Endothelial cell of umbilical vein (primary cell): Measurements from ENCODE around the gene BRME1. TPM values are rescaled to one million over a fixed set of nuclear protein-coding genes. Genes with fewer than 3 reads are reported as not detected.

ENCODE experiments used
- BruUV-seq: library from RNA; stranded (reverse); fragments of 400-500 nt; replicated peaks from 2 replicates; lab custom pipeline; 2021; lab: Mats Ljungman, UMichigan
- CTCF ChIA-PET: fragments of 300-600, 350-600 bp; sonication (Branson Sonifier 250); formaldehyde crosslinking; loops from one replicate; lab custom pipeline; 2021; ENCODE audit warnings: antibody characterized with exemption, inconsistent platforms; lab: Charles Lee
- POLR2A ChIA-PET: fragments of 300-600, 350-600 bp; sonication (Branson Sonifier 250); formaldehyde crosslinking; loops from one replicate; lab custom pipeline; 2021; ENCODE audit warnings: antibody characterized with exemption, inconsistent platforms; lab: Charles Lee
- DNase-seq: peaks from one replicate; pipeline ENCODE4 v3.0.0-alpha.2; 2011; ENCODE audit warnings: low read depth, low spot score
- FAIRE-seq: peaks from 2 replicates; lab custom pipeline; 2011; peaks lifted over from hg19 to GRCh38; lab: Jason Lieb, UNC
- H2AFZ ChIP-seq: 2 replicates; pipeline ENCODE4 v1.6.0; 2012; ENCODE audit warnings: low read depth, low read length, control low read depth, inconsistent platforms
- H3K27ac ChIP-seq: 2 replicates; pipeline ENCODE4 v1.5.1; 2011; ENCODE audit warnings: low read depth, mild to moderate bottlenecking, control low read depth, low read length, moderate library complexity; ENCODE audit not compliant: insufficient read depth
- H3K27me3 ChIP-seq, 2 experiments: 2 replicates each; pipeline versions ENCODE4 v1.6.0 to v1.6.1; 2011; ENCODE audit warnings: low read length in 2 of 2, mixed read lengths in 1 of 2; ENCODE audit not compliant: control insufficient read depth in 2 of 2, insufficient read depth in 2 of 2
- H3K36me3 ChIP-seq, 2 experiments: 2 replicates in 1 of 2; 3 replicates in 1 of 2; pipeline ENCODE4 v1.5.1; 2011; ENCODE audit warnings: low read length in 2 of 2, mild to moderate bottlenecking in 1 of 2, moderate library complexity in 1 of 2; ENCODE audit not compliant: control insufficient read depth in 2 of 2, insufficient read depth in 2 of 2; ENCODE audit errors: extremely low read depth in 1 of 2
- H3K4me1 ChIP-seq: 3 replicates; pipeline ENCODE4 v1.5.1; 2011; ENCODE audit warnings: mild to moderate bottlenecking, low read length; ENCODE audit not compliant: control insufficient read depth, insufficient read depth; ENCODE audit errors: extremely low read depth
- H3K4me2 ChIP-seq: 2 replicates; pipeline ENCODE4 v1.6.1; 2011; ENCODE audit warnings: low read length, control low read depth, mixed read lengths; ENCODE audit not compliant: insufficient read depth
- H3K4me3 ChIP-seq, 3 experiments: fragments of 200-600 bp in 1 of 3; sonication (generic), shearing (Covaris generic) in 1 of 3; replicated peaks in 1 of 3; 2 replicates each; pipeline ENCODE4 v1.5.1; 2011 to 2016; ENCODE audit warnings: control low read depth in 3 of 3, low read length in 3 of 3, mild to moderate bottlenecking in 2 of 3, inconsistent platforms in 1 of 3, low read depth in 1 of 3, moderate library complexity in 1 of 3; ENCODE audit not compliant: insufficient read depth in 1 of 3
- H3K79me2 ChIP-seq: 2 replicates; pipeline ENCODE4 v1.6.0; 2012; ENCODE audit warnings: low read length, inconsistent platforms; ENCODE audit not compliant: control insufficient read depth, insufficient read depth
- H3K9ac ChIP-seq: replicated peaks from 2 replicates; pipeline ENCODE3; 2011; ENCODE audit warnings: low read length, control low read depth; ENCODE audit not compliant: insufficient read depth; ENCODE audit errors: extremely low read depth
- H3K9me1 ChIP-seq: replicated peaks from 3 replicates; pipeline ENCODE4 v1.6.0; 2011; ENCODE audit warnings: mild to moderate bottlenecking, low read length; ENCODE audit not compliant: control insufficient read depth, insufficient read depth; ENCODE audit errors: extremely low read depth
- H3K9me3 ChIP-seq: replicated peaks from 2 replicates; pipeline ENCODE4 v1.5.1; 2012; ENCODE audit warnings: low read length, inconsistent platforms; ENCODE audit not compliant: control insufficient read depth, insufficient read depth
- H4K20me1 ChIP-seq: replicated peaks from 2 replicates; pipeline ENCODE3; 2011; ENCODE audit warnings: mild to moderate bottlenecking, low read length; ENCODE audit not compliant: control insufficient read depth, insufficient read depth; ENCODE audit errors: extremely low read depth
- CTCF ChIP-seq, 2 donors: IDR thresholded peaks; 1 replicate in 1 of 2; 2 replicates in 1 of 2; pipeline ENCODE4 v1.5.1; 2011; ENCODE audit warnings: low read length in 2 of 2, mild to moderate bottlenecking in 2 of 2, moderate library complexity in 2 of 2, control low read depth in 1 of 2, inconsistent platforms in 1 of 2, low read depth in 1 of 2; ENCODE audit not compliant: insufficient read depth in 1 of 2; ENCODE audit errors: extremely low read depth in 1 of 2
- EZH2 ChIP-seq: IDR thresholded peaks from 2 replicates; pipeline ENCODE4 v1.6.1; 2012; ENCODE audit warnings: borderline replicate concordance, low read depth, mild to moderate bottlenecking, moderate library complexity, low read length, inconsistent platforms; ENCODE audit not compliant: severe bottlenecking
- FOS ChIP-seq: IDR thresholded peaks from 2 replicates; pipeline ENCODE4 v1.6.1; 2011; ENCODE audit warnings: mild to moderate bottlenecking, low read length, moderate library complexity, borderline replicate concordance; ENCODE audit not compliant: insufficient read depth
- GATA2 ChIP-seq: IDR thresholded peaks from 2 replicates; pipeline ENCODE4 v1.7.0; 2011; ENCODE audit warnings: low read depth, mild to moderate bottlenecking, moderate library complexity, mixed read lengths, low read length; ENCODE audit not compliant: insufficient read length, insufficient read depth
- POLR2A ChIP-seq: IDR thresholded peaks from 2 replicates; pipeline ENCODE4 v1.6.1; 2012; ENCODE audit warnings: low read depth, mild to moderate bottlenecking, control low read depth, low read length
- dilution Hi-C: fragments of 300-500 bp; cut with MboI; formaldehyde crosslinking; loops from one replicate; pipeline ENCODE4 v1.15.0; 2019; ENCODE audit warnings: low sequenced_read_pairs; ENCODE audit not compliant: extremely low pct_ligation_motif_present
- intact Hi-C: fragments of 100-400 bp; cut with micrococcal nuclease; formaldehyde crosslinking; loops from one replicate; pipeline ENCODE4 v1.10.0; 2022
- polyA plus RNA-seq, 4 experiments: library from polyadenylated mRNA; depleted of rRNA in 3 of 4; stranded (reverse) in 3 of 4; unstranded in 1 of 4; fragments of >200 nt; gene quantifications; 2 replicates each; pipeline versions ENCODE4 v1.2.1 to v1.2.3, GENCODE V29; 2011 to 2012; ENCODE audit warnings: missing spikeins in 1 of 4
- total RNA-seq: library from RNA; stranded (reverse); gene quantifications from 2 replicates; pipeline ENCODE4 v1.2.3, GENCODE V29; 2021

BRME1 gene
- total and polyA plus RNA-seq, 2 donors (not counting 3 experiments of a cell fraction or from before 2014, with no cell fraction given) = 0.69 to 2.5 TPM

GRCh38 chr19:13860679-13861391 lies 45.1 kb downstream of the BRME1 start:
- intact Hi-C loops (no loop called here), dilution Hi-C loops (no loop called here)
- no TSS peak for BruUV-seq
- H3K79me2 ChIP-seq = no peaks in the 10 kb centered on the region
- no peak for TF ChIP-seq POLR2A
- no peak for TF ChIP-seq FOS
- TF ChIP-seq GATA2 = no peak
- no peak for TF ChIP-seq EZH2
- no peak overlapping the region for H3K4me2 ChIP-seq
- no peaks in the 10 kb centered on the region for H3K27me3 ChIP-seq
- peak overlapping the region; percentile 99 for H3K27ac ChIP-seq
- H3K9me3 ChIP-seq = no peaks in the 10 kb centered on the region
- no peaks in the 10 kb centered on the region for H3K9me1 ChIP-seq
- H3K4me3 ChIP-seq = no peak overlapping the region
- H4K20me1 ChIP-seq = no peaks in the 10 kb centered on the region
- no peak overlapping the region for H3K9ac ChIP-seq
- no peak for DNase-seq
- no peak for FAIRE-seq
- POLR2A ChIA-PET = interaction anchor here (1.8 to 2.0 kb wide), 2 partner anchors 21 to 24 kb away, joined by 16 to 25 read pairs; no protein-coding TSS in a partner anchor
- H3K4me1 ChIP-seq = peaks cover 11% of the 10 kb centered on the region
- no peaks in the 10 kb centered on the region for H3K36me3 ChIP-seq
- no peak overlapping the region for H2AFZ ChIP-seq
- CTCF ChIA-PET = interaction anchor here (0.9 to 6.1 kb wide), 12 partner anchors 8 to 212 kb away, joined by 3 to 77 read pairs (median 18); partner anchors contain the start of genes C19orf53, MISP3 and ZSWIM4

- BruUV-seq = no TSS peak
Measured at GRCh38 chr19:13859361-13859880, 46.5 kb downstream of the BRME1 start.

More at GRCh38 chr19:13859361-13859880, 46.5 kb downstream of the BRME1 start:
- no peaks in the 10 kb centered on the region for H3K9me1 ChIP-seq
- H3K4me1 ChIP-seq = peaks cover 11% of the 10 kb centered on the region
- H3K27ac ChIP-seq = no peak overlapping the region
- H4K20me1 ChIP-seq = no peaks in the 10 kb centered on the region
- H2AFZ ChIP-seq = no peak overlapping the region
- H3K4me2 ChIP-seq = no peak overlapping the region
- no peak overlapping the region for H3K9ac ChIP-seq
- FAIRE-seq (no peak), DNase-seq (peak; percentile 64)
- H3K36me3 ChIP-seq = no peaks in the 10 kb centered on the region
- H3K9me3 ChIP-seq = no peaks in the 10 kb centered on the region
- H3K4me3 ChIP-seq = no peak overlapping the region
- TF ChIP-seq FOS = no peak
- peak in 1 of 2 donors; percentile 6 for TF ChIP-seq CTCF (IDR thresholded peaks at IDR 0.05; ENCODE audit: extremely low read depth in 1 of 2, insufficient read depth in 1 of 2, low read depth in 1 of 2, low read length in 2 of 2)
- POLR2A ChIA-PET = interaction anchor here (0.6 to 1.4 kb wide), 2 partner anchors 20 to 47 kb away, joined by 4 read pairs; no protein-coding TSS in a partner anchor
- dilution Hi-C loops (no loop called here), intact Hi-C loops (no loop called here)
- no peaks in the 10 kb centered on the region for H3K79me2 ChIP-seq
- no peaks in the 10 kb centered on the region for H3K27me3 ChIP-seq
- CTCF ChIA-PET = interaction anchor here (0.6 to 6.1 kb wide), 5 partner anchors 19 to 213 kb away, joined by 3 to 58 read pairs (median 4); partner anchors contain the start of gene MISP3
